Measurements from ENCODE around the gene APLNR.
"Not testable (repeated sequence)": the region's sequence is repeated elsewhere in the genome, so short reads cannot be mapped to it uniquely, and the experiment has no call there.

The APLNR gene

DNA sequence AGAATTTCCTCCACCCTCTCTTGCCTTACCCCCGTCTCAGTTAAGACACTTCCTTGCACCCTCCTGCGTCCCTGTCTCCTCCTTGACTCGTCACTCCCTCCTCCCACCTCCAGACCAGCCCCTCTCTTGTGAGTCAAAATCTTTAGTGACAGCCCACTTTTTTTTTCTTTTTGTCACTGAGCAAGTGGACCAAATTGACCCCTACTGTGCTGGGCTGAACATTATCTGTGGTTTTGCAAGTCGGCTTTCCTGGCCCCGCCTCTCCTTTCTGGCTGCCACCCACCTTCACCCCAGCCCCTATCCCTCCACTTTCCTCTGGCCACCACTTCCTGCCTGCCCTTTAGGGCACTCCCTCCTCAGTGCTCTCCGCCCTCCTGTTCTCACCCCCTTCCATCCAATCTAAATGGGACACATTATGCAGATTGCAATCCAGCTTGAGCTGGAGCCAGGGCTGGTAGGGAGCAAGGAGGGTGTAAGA is at the start of gene APLNR:
Gene APLNR, minus strand, starts transcription at position 47 of the 478 bp plus-strand sequence. CDS start 246 bp downstream, outside the sequence.
- DNase-seq = no peak

- DNase-seq = no peak
These were observed 46.4 kb upstream of the APLNR start for GRCh38 chr11:57283231-57283990.

GRCh38 chr11:57281546-57281945 is 44.5 kb upstream of the APLNR start:
- DNase-seq = not testable (repeated sequence)

DNA sequence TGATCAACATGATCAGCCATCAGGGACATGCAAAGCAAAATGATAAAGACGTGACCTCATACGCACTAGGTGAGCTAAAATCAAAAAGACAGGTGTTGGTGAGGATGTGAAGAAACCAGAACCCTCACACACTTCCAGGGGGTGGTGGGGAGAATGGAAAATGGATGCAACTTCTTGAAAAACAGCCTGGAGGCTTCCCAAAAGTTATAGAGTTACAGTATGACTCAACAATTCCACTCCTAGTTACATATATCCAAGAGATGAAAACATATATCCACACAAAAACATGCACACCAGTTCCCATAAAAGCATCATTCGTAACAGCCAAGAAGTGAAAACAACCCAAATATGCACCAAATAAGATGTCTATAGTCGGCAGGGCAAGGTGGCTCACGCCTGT is 42.1 kb upstream of the APLNR start:
- no peak for DNase-seq

DNA sequence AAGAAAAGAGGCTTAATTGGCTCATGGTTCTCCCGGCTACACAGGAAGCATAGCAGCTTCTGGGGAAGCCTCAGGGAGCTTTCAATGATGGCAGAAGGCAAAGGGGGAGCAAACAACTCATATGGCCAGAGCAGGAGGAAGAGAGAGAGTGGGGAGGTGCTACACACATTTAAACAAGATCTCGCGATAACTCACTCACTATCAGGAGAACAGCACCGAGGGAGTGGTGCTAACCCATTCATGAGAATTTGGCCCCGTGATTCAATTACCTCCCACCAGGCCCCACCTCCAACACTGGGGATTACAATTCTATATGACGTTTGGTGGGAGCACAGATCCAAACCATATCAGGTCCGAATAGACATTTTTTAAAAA is 41.7 kb upstream of the APLNR start:
- DNase-seq = no peak

DNA sequence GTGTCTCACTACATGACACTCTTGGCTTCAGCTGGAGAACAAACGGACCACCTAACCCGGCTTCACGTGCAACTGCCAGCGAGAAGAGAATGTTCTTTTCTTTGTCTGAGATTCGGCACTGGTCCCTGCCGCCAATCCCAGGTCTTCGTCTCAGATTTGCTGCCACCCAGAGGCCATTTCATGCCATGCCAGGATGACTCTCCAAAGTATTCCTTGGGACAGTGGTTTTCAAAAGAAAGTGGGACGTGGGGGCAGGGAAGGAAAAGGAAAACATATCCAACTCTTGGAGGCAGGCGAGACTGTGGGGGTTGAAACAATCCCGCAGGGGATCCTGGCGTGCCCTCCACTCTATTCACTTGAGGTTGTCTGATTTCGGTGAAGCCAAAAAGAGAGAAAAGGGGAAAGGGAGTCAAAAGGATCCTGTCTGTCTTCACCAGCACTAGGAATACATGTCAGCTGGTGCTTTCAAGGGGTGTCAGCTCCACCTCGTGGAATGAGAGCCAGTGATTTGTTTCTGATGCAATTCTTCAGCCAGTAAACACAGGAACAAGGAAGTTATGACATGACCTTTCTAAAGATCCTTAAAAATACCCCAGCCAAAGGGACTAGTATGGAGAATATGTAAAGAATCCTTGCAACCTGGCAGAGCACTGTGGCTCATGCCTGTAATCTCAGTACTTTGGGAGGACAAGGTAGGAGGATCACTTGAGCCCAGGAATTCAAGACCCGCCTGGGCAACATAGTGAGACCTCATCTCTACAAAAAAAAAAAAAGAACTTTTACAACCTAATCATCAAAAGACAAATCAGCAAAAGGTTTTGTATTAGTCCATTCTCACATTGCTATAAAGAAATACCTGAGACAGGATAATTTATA is 41.0 kb upstream of the APLNR start:
- peak; percentile 3 for DNase-seq

- DNase-seq = no peak
These were observed 40.1 kb upstream of the APLNR start for GRCh38 chr11:57276971-57277675.

DNA sequence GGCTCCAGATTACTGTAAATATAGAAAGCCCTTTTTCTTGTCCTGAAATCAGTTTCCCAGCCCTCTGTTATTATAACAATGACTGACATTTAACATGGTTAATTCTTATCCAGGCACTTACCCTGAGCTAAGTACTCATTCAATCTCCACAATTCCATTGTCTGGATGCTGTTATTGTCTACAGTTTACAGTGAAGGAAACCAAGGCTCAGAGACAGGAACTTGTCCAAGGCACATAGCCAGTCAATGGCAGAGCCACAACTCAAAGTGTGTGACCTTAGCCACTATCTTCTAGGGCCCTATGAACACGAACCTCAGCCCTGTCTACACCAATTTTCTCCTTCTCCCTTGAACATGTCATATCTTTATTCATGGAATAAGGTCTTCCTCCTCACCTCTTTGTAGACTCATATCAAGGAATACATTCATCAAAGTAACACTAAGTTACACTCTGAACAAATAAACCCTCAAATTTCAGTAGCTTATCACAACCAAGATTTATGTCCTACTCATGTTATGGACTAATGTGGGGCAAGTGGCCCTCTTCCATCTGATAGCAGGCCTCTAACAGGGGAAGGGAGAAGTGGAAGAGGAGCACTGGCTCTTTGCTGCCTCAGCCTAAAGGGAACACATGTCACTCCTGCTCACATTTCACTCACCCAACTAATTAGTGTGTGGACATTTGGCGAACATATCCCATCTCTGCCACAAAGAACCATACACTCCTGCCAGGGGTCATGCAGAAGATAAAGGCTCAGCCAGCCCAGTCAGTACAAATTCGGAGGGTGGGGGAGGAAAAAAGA is 39.3 kb upstream of the APLNR start:
- no peak for DNase-seq

- no peak for DNase-seq
These were observed 38.5 kb upstream of the APLNR start for GRCh38 chr11:57275582-57275981.

GRCh38 chr11:57274904-57275498 is 38.0 kb upstream of the APLNR start:
- DNase-seq = no peak

DNA sequence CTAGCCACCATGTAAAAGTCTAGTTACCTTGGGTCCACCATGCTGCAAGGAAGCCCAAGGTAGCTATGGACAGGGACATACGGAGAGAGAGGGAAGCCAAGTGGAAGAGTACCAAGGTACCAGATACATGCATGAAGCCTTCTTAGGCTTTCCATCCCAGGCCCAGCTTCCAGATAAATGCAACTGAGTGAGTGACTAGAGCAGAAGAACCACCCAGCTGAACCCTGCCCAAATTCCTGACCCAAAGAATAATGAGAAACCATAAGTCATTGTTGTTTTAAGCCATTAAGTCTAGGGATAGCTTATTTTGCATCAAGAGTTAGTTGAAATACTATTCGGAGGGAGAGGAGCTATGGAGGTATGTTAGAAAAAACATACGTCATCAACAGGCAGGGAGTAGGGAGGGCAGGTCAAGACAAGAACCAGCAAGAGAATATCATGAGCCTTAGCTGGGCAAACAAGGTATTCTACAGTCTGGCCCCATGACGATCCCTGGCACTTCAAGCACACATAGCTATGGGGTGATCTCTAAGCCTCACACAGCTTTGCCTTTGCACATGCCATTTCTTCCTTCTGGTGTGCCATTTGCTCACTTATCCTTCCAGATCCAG is 36.5 kb upstream of the APLNR start:
- DNase-seq = no peak

DNA sequence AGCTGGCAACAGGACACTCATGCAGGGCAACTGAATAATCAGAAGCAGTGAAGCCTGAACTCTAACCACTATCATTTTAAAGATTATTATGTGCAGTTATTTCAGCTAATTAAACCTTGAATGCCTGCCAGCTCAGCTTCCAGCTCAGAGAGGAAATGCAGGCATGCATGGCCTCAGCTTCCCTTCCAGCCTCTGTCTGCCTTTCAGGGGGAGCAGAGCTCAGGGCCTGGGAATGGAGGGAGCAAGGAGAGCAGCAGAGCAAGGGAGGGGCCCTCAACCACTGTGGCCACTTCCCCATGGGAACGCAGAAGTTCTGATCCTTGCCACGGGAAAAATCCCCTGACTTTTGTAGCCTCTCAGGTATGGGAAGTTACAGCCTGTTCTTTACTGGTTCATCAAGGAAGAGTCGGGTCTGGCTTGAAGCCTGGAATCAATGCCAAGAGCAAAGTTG is 32.5 kb upstream of the APLNR start:
- no peak for DNase-seq

DNA sequence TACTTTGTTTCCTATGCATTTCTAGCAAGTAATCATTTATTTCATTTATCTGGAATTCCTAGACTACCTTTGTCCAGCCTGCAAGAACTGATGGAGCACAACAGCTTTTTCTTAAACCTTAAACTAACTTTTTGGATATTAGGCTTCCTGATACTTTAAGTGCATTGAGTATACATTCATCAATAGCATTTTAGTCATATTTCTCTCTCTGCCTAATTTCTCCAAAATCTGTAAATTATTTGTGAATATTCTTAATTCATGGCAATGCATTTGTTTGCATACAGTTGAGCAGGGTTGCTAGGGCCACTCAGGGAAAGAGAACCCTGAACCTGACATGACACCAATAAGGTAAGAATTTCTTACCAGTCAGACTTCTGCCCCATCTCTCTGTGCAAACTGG is 29.1 kb upstream of the APLNR start:
- no peak for DNase-seq

- DNase-seq = no peak
These were observed 26.3 kb upstream of the APLNR start for GRCh38 chr11:57263351-57263750.

DNA sequence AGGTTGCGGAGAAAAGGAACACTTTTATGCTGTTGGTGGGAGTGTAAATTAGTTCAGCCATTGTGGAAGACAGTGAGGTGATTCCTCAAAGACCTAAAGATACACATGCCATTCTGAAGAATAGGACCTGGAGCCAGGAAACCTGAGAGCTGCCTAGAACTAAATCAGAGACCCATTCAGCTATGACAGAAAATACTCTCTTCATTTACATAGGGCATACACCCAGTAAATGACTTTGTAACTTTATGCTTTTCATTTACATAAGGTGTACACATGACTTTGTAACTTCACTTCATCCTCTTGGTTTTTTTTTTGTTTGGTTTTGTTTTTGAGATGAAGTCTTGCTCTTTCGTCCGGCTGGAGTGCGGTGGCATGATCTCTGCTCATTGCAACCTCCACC is 25.1 kb upstream of the APLNR start:
- DNase-seq = no peak

DNA sequence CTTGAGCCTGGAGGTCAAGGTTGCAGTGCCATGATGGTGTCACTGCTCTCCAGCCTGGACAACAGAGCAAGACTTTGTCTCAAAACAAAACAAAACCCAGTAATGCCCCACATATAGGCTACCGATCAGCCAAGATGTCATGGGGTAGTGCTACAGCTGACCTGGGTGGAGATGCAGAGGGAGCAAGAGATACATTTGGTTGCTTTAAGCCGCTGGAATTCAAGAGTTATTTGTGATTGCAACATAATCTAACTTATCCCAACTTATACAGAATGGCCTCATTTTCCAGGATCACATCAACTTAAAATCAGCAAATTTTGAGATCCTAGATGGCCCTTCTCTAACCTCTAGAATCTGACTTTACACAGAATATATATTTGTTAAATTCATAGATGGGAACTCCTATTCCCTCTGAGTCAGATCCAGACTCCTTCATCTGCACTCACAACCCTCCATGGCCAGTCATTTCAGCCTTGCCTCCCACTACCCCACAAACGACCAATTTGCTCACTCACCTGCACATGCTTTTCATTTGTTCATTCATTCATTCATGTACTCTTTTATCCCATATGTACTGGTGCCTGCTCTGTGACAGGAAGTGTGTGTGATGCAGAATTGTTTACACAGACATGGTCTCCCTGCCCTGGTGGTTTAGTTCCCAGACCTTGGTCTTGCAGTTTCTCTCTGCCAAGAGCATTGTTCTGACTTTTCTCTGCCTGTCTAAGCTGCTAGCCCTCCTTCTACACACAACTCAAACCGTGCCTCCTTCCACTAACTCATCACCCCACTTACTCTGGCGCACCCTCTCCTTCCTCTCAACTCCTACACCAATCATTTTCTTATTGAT is 24.1 kb upstream of the APLNR start:
- DNase-seq = no peak

DNA sequence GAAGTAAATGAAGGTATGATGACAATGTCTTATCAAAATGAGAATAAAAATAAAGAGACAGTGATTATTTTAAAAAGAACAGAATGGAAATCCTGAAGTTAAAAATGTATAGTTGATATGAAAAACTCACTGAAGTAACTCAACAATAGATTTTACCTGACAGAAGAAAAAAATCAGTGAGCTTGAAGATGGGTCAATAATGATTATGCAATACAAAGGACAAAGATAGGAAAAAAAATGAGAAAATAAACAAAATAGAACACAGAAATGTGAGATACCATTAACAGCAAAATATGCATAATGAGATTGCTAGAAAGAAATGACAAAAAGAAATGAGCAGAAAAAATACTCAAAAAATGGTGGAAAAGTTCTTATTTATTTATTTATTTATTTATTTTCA is 19.1 kb upstream of the APLNR start:
- no peak for DNase-seq

GRCh38 chr11:57255618-57256017 is 18.6 kb upstream of the APLNR start:
- no peak for DNase-seq

- no peak for DNase-seq
These were observed 17.6 kb upstream of the APLNR start for GRCh38 chr11:57254631-57255030.

DNA sequence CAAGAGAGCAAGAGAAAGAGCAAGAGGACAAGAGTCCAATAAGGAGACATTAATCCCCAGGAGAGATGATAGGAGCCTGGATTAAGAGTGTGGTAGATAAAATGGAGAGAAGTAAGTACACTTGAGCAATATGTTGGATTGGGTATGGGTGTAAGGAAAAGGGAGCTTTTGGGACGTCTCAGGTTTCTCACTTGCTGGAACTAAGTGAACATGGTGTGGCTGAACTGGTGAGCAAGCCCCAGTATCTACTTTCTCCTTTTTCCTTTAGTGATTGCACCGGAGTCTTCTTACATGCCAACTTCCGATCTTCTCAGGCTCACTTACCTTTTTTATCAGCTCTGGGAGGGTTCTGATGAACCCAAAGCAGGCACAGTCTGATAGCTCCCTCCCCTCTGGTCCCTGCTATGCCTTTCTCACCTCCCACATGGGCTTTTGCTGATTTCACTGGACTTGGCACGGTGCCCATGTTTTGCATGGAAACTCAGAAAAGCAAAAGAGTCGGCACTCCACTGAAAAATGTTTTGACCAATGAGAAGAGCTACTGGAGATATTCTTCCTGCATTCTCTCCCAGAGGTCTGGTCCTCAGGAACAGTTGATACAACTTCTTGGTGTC is 14.5 kb upstream of the APLNR start:
- no peak for DNase-seq
